HL-60/S4 (cell line): ENCODE results near the gene SKAP1.

Source experiments
- in situ Hi-C: fragments of 300-500 bp; cut with MboI; formaldehyde crosslinking; loops from 2 replicates; pipeline ENCODE4 v1.14.3; 2022; ENCODE audit warnings: low sequenced_read_pairs

The SKAP1 gene

GRCh38 chr17:48330421-48330820, 99.6 kb downstream of the SKAP1 start:
- in situ Hi-C loops = no loop called here

- in situ Hi-C loops = no loop called here
Observed at GRCh38 chr17:48328457-48328856, 101.6 kb downstream of the SKAP1 start.

GRCh38 chr17:48326310-48326709, 103.7 kb downstream of the SKAP1 start:
- in situ Hi-C loops = no loop called here

GRCh38 chr17:48322060-48322459, 108.0 kb downstream of the SKAP1 start:
- in situ Hi-C loops = no loop called here

GRCh38 chr17:48317732-48318131, 112.3 kb downstream of the SKAP1 start:
- in situ Hi-C loops = no loop called here

- in situ Hi-C loops = no loop called here
Observed at GRCh38 chr17:48314716-48315115, 115.3 kb downstream of the SKAP1 start.

GRCh38 chr17:48313096-48313755, 116.8 kb downstream of the SKAP1 start:
- in situ Hi-C loops = no loop called here

- in situ Hi-C loops = no loop called here
Observed at GRCh38 chr17:48311324-48311723, 118.7 kb downstream of the SKAP1 start.

- in situ Hi-C loops = no loop called here
Observed at GRCh38 chr17:48310748-48311213, 119.2 kb downstream of the SKAP1 start.

GRCh38 chr17:48308581-48308980, 121.4 kb downstream of the SKAP1 start:
- in situ Hi-C loops = no loop called here

GRCh38 chr17:48307814-48308411, 122.1 kb downstream of the SKAP1 start:
- in situ Hi-C loops = no loop called here

GRCh38 chr17:48307255-48307654, 122.8 kb downstream of the SKAP1 start:
- in situ Hi-C loops = no loop called here

- in situ Hi-C loops = no loop called here
Observed at GRCh38 chr17:48301002-48301401, 129.0 kb downstream of the SKAP1 start.

- in situ Hi-C loops = no loop called here
Observed at GRCh38 chr17:48299760-48300159, 130.3 kb downstream of the SKAP1 start.

GRCh38 chr17:48297825-48298224, 132.2 kb downstream of the SKAP1 start:
- in situ Hi-C loops = no loop called here

GRCh38 chr17:48296453-48296852, 133.6 kb downstream of the SKAP1 start:
- in situ Hi-C loops = no loop called here

GRCh38 chr17:48295362-48296288, 134.4 kb downstream of the SKAP1 start:
- in situ Hi-C loops = no loop called here

GRCh38 chr17:48294806-48295361, 135.1 kb downstream of the SKAP1 start:
- in situ Hi-C loops = no loop called here

- in situ Hi-C loops = no loop called here
Observed at GRCh38 chr17:48294020-48294805, 135.8 kb downstream of the SKAP1 start.

GRCh38 chr17:48293319-48294019, 136.5 kb downstream of the SKAP1 start:
- in situ Hi-C loops = no loop called here
